NCI-H1930 (cell line): Measurements from ENCODE around the gene IGSF10.

ENCODE experiments used
- DNase-seq, 2 experiments: peaks; one replicate each; lab custom pipeline; 2025; lab: John Stamatoyannopoulos, UW

IGSF10 gene

DNA sequence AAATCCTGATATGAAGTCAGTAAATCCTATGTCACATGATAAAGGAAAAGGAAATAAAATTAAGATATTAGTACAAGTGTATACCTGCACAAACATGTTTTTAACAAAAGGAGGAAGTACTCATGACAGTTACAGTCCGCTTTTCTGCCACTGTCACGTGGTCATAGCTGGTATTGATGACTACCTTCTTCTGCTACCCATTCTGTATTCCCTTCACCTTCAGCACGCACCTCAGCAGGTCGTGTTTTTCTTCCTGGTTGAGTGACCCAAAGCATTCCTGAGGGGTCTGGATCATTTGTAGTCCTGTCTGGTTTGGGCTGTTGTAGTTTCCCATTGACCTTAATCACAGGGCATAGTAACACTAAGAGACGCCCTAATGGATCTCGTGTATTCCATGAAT lies 41.1 kb downstream of the IGSF10 start:
- DNase-seq: no peak

DNA sequence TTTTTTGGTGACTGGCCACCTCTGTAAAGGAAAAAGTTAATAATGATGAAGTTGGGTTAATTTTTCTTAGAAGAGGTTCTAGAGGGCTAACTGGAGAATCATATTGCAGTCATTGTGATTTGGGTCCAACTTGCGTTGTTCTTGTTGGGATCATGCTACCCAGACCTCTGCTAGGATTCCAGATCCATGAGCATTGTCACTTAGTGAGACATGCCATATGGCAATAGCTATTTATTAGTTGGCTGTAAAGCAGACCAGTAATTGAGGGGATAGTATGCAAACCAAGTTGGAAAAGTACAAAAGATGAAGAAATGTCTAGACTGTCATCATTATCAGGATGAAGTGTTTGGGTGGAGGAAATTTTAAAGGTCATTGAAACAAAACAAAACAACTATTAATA lies 45.6 kb downstream of the IGSF10 start:
- no peak for DNase-seq

DNA sequence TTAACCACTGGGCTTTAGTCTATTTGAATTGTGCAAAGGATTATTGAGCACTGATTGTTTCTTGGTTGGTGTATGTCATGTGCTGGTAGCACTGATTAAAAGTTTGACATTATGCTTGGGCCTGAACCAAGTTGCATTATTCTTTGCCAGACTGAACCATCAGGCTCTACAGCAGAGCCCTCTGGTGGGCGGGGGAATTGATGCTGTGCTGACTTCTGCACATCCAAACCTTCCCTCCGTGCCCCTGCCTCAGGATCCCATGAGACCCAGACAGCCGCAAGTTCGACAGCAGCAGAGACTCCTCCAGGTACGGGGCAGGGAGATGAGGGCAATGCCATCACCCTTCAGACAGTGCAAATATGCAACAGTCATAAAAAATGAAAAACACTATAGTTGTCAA lies 47.9 kb downstream of the IGSF10 start:
- no peak for DNase-seq
